Uterus (tissue), 2 donors: Measurements from ENCODE around the gene ALG14.

ENCODE experiments used
- POLR2A ChIP-seq, 2 donors: fragments of 450-650 bp; IDR thresholded peaks; one replicate each; pipeline ENCODE4 v1.6.1; 2016; ENCODE audit warnings: antibody characterized with exemption in 2 of 2, mild to moderate bottlenecking in 1 of 2, moderate library complexity in 1 of 2
- TF ChIP-seq, protein P1 (sequence below), 4 experiments: fragments of 200-600 bp in 2 of 4; fragments of 450-650 bp in 2 of 4; sonication (generic) in 2 of 4; IDR thresholded peaks; one replicate each; pipeline ENCODE4 v1.5.1; 2016 to 2019; ENCODE audit warnings: antibody characterized with exemption in 4 of 4, mild to moderate bottlenecking in 2 of 4, moderate library complexity in 1 of 4

DNA sequence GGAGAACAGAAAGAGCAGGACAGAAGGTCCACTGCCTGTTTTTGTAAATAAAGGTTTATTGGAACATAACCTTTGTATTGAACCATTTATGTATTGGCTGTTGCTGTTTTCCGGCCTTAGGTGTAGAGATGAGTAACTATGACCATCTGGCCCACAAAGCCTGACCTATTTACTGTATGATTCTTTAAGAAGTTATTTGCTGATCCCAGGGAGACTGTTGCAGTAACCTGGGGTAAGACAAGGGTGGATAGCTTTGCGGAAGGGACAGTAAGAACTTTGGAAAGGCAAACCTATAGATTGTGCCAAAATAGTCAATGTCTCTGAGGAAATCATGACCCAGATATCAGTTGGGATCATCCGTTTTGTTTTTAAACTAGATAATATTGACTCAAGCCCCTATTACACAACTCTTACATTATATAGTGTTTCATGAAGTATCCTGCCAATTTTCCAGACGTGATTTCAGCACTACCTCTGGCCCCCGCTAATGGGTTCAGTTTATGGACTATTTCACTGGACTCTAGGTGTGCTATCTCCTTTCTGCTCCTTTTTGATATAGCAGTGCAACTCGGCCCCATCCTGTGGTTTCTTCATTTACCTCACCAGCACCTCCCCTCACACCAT, 23.6 kb upstream of the ALG14 start:
- TF ChIP-seq, protein P1, sequence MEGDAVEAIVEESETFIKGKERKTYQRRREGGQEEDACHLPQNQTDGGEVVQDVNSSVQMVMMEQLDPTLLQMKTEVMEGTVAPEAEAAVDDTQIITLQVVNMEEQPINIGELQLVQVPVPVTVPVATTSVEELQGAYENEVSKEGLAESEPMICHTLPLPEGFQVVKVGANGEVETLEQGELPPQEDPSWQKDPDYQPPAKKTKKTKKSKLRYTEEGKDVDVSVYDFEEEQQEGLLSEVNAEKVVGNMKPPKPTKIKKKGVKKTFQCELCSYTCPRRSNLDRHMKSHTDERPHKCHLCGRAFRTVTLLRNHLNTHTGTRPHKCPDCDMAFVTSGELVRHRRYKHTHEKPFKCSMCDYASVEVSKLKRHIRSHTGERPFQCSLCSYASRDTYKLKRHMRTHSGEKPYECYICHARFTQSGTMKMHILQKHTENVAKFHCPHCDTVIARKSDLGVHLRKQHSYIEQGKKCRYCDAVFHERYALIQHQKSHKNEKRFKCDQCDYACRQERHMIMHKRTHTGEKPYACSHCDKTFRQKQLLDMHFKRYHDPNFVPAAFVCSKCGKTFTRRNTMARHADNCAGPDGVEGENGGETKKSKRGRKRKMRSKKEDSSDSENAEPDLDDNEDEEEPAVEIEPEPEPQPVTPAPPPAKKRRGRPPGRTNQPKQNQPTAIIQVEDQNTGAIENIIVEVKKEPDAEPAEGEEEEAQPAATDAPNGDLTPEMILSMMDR (IDR thresholded peaks at IDR 0.05) = no peak
- no peak for TF ChIP-seq POLR2A (IDR thresholded peaks at IDR 0.05)
